Measurements from ENCODE around the gene PIGR. TPM values are rescaled to one million over a fixed set of nuclear protein-coding genes. Genes with fewer than 3 reads are reported as not detected.

Gene PIGR
- total RNA-seq: not detected

GRCh38 chr1:206946261-206946660 is at the start of gene PIGR:
Gene PIGR, minus strand, starts transcription at chr1:206946466. Its CDS starts 5,935 bp downstream, at chr1:206940531.
- DNase-seq (ENCODE audit: low read depth in 2 of 3, low spot score in 2 of 3): no peak

GRCh38 chr1:206992790-206993189 is 46.5 kb upstream of the PIGR start:
- no peak for DNase-seq (ENCODE audit: low read depth in 2 of 3, low spot score in 2 of 3)

GRCh38 chr1:206987873-206988272 is 41.6 kb upstream of the PIGR start:
- no peak for DNase-seq (ENCODE audit: low read depth in 2 of 3, low spot score in 2 of 3)

- DNase-seq (ENCODE audit: low read depth in 2 of 3, low spot score in 2 of 3): no peak
Measured at GRCh38 chr1:206986885-206987284, 40.6 kb upstream of the PIGR start.

- no peak for DNase-seq (ENCODE audit: low read depth in 2 of 3, low spot score in 2 of 3)
Measured at GRCh38 chr1:206986402-206986801, 40.1 kb upstream of the PIGR start.

GRCh38 chr1:206985162-206985749 is 39.0 kb upstream of the PIGR start:
- no peak for DNase-seq (ENCODE audit: low read depth in 2 of 3, low spot score in 2 of 3)

- peak; percentile 18 to 77 (median 50) for DNase-seq (ENCODE audit: low read depth in 2 of 3, low spot score in 2 of 3)
Measured at GRCh38 chr1:206982216-206982615, 36.0 kb upstream of the PIGR start.

- no peak for DNase-seq (ENCODE audit: low read depth in 2 of 3, low spot score in 2 of 3)
Measured at GRCh38 chr1:206979379-206980043, 33.2 kb upstream of the PIGR start.

- no peak for DNase-seq (ENCODE audit: low read depth in 2 of 3, low spot score in 2 of 3)
Measured at GRCh38 chr1:206978259-206978658, 32.0 kb upstream of the PIGR start.

GRCh38 chr1:206975306-206975705 is 29.0 kb upstream of the PIGR start:
- DNase-seq (ENCODE audit: low read depth in 2 of 3, low spot score in 2 of 3): no peak

- no peak for DNase-seq (ENCODE audit: low read depth in 2 of 3, low spot score in 2 of 3)
Measured at GRCh38 chr1:206974140-206974539, 27.9 kb upstream of the PIGR start.

- DNase-seq (ENCODE audit: low read depth in 2 of 3, low spot score in 2 of 3): no peak
Measured at GRCh38 chr1:206972728-206973127, 26.5 kb upstream of the PIGR start.

GRCh38 chr1:206971029-206971655 is 24.9 kb upstream of the PIGR start:
- DNase-seq (ENCODE audit: low read depth in 2 of 3, low spot score in 2 of 3): no peak

- no peak for DNase-seq (ENCODE audit: low read depth in 2 of 3, low spot score in 2 of 3)
Measured at GRCh38 chr1:206970446-206970845, 24.2 kb upstream of the PIGR start, which contains the start of gene FCAMR. Gene FCAMR, minus strand, starts transcription at chr1:206970460. Its CDS starts 335 bp downstream, at chr1:206970125.

- DNase-seq (ENCODE audit: low read depth in 2 of 3, low spot score in 2 of 3): no peak
Measured at GRCh38 chr1:206969090-206969489, 22.8 kb upstream of the PIGR start.

GRCh38 chr1:206967096-206967849 is 21.0 kb upstream of the PIGR start:
- DNase-seq (ENCODE audit: low read depth in 2 of 3, low spot score in 2 of 3): peak in 2 of 3 donors; percentile 40 to 55

- DNase-seq (ENCODE audit: low read depth in 2 of 3, low spot score in 2 of 3): no peak
Measured at GRCh38 chr1:206965781-206966180, 19.5 kb upstream of the PIGR start.

GRCh38 chr1:206963740-206964139 is 17.5 kb upstream of the PIGR start:
- DNase-seq (ENCODE audit: low read depth in 2 of 3, low spot score in 2 of 3): no peak

- DNase-seq (ENCODE audit: low read depth in 2 of 3, low spot score in 2 of 3): no peak
Measured at GRCh38 chr1:206963119-206963712, 16.9 kb upstream of the PIGR start.

- DNase-seq (ENCODE audit: low read depth in 2 of 3, low spot score in 2 of 3): peak in 1 of 3 donors; percentile 43
Measured at GRCh38 chr1:206962272-206962671, 16.0 kb upstream of the PIGR start.

GRCh38 chr1:206961668-206962067 is 15.4 kb upstream of the PIGR start:
- no peak for DNase-seq (ENCODE audit: low read depth in 2 of 3, low spot score in 2 of 3)

Measured in hematopoietic multipotent progenitor cell (in vitro differentiated cells).